Muscle layer of colon (tissue), 2 donors: ENCODE data around the gene TCEAL5.
"Not testable (repeated sequence)": the region's sequence is repeated elsewhere in the genome, so short reads cannot be mapped to it uniquely, and the experiment has no call there.

Experiments used
- H3K27ac ChIP-seq: one replicate; pipeline ENCODE4 v1.7.0; 2013; ENCODE audit warnings: low read depth, mild to moderate bottlenecking, low read length, moderate library complexity
- H3K27me3 ChIP-seq, 2 donors: one replicate each; pipeline ENCODE4 v1.7.0; 2013; ENCODE audit warnings: low read length in 2 of 2, mild to moderate bottlenecking in 2 of 2; ENCODE audit not compliant: insufficient read depth in 2 of 2, control insufficient read depth in 1 of 2
- H3K36me3 ChIP-seq: one replicate; pipeline ENCODE4 v1.7.0; 2013; ENCODE audit warnings: mild to moderate bottlenecking, low read length; ENCODE audit not compliant: insufficient read depth
- H3K4me1 ChIP-seq: one replicate; pipeline ENCODE4 v1.7.0; 2013; ENCODE audit warnings: mild to moderate bottlenecking, low read length; ENCODE audit not compliant: insufficient read depth
- H3K4me3 ChIP-seq, 2 donors: one replicate each; pipeline ENCODE4 v1.7.0; 2013; ENCODE audit warnings: low read length in 2 of 2, low read depth in 1 of 2, mild to moderate bottlenecking in 1 of 2, moderate library complexity in 1 of 2
- H3K9ac ChIP-seq: one replicate; pipeline ENCODE4 v1.7.0; 2013; ENCODE audit warnings: low read length
- H3K9me3 ChIP-seq: one replicate; pipeline ENCODE4 v1.7.0; 2013; ENCODE audit warnings: mild to moderate bottlenecking, low read length
- donor health status: abdominal sarcoma.
- donor health status: Adenocarcinoma of cecum.

TCEAL5 gene, protein sequence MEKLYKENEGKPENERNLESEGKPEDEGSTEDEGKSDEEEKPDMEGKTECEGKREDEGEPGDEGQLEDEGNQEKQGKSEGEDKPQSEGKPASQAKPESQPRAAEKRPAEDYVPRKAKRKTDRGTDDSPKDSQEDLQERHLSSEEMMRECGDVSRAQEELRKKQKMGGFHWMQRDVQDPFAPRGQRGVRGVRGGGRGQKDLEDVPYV

DNA sequence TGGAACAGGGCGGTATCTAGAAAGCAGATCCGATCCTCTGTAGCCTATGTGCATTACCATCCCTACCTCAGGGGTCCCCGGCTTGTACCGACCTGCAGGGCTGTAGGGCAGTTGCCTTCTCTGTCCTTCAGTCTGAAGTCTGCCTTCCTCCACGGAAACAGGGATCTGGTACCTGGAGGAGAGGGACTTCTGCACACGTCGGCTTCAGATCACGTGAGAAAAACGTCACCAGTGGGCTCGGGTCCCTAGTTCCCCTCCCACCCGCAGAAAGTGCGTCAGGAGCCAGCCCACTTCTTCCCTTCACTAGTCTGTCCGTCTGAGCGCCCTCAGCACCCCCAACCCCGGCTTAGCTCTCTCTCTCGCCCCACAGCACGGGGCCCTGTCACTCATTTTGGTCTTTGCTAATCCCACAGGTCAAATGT is at the start of gene TCEAL5:
TSS of gene TCEAL5 (minus strand) at position 170 of the 422 bp plus-strand sequence. CDS start 2,187 bp downstream, outside the sequence.
- Histone ChIP-seq H3K27me3 (peaks cover 16 to 20% of the 10 kb centered on the region in 2 donors), H3K9ac (no peak within 1 kb of the TSS), H3K27ac (no peak within 1 kb of the TSS), H3K4me1 (no peaks in the 10 kb centered on the region), H3K36me3 (no peaks in the 10 kb centered on the region), H3K4me3 (peak within 1 kb of the TSS in 1 of 2 donors; percentile 16), H3K9me3 (no peaks in the 10 kb centered on the region)

DNA sequence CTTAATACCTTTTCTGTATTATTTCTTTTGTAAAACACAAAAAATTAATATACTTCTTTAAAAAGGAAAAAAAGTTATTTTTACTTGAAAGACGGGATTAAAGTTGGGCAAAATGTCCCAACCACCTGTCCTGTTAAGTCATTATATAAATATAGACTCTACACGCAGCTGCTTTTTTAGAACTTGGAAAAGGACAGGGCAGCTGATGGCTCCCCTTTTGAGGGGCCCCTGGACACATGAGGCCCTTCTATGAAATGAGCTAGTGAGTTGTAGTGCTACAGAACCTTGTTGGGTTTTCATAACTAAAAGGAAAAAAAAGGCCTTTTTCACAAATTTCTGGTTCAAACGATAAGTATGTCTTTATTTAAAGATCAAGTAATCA is 34.8 kb upstream of the TCEAL5 start:
- H3K9me3 ChIP-seq: no peaks in the 10 kb centered on the region
- no peak overlapping the region for H3K9ac ChIP-seq
- peaks cover 5 to 16% of the 10 kb centered on the region in 2 donors for H3K27me3 ChIP-seq
- no peak overlapping the region for H3K27ac ChIP-seq
- no peak overlapping the region for H3K4me3 ChIP-seq
- no peaks in the 10 kb centered on the region for H3K36me3 ChIP-seq
- no peaks in the 10 kb centered on the region for H3K4me1 ChIP-seq

DNA sequence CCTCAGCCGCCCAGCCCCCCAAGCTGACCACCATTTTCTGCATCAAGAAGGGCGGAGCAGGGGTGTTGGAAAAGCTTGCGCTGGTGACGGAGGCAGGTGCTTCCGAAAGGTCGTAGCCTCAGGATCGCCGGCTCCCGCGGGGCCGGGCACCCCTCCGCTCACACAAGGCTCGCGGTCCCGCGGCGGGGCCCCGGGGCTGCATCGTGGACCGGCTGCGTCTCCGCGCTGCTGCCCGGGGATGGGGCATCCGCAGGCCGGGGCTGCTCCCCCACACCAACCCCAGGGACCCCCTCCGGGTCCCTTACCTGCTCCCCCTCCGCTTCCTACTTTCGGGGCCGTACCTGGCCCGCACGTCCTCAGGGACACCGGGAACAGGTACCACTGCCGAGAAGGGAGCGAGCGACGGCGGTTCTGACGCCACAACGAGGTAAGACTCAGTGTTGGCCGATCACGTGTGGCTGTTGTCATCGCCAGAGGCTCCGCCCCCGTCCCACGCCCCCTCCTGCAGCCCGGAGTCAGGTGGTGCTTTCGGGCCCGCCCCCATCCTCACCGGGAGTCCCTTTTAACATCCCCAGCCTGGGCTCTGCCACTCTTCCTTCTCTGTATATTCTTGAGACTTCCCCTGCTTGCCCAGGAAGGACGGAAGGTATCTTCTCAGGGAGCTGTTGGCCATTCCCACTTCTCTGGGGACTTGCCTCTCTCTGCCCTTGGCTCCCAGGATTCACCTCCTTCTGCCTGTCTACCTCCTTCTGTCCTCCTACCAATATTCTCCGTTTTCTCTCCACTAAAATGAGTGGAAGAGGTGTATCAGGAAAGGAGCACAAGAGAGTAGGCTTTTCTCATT is 34.2 kb upstream of the TCEAL5 start, which contains the start of gene BEX2:
TSS of gene BEX2 (minus strand) at position 436 of the 844 bp plus-strand sequence. CDS start 1,014 bp downstream, outside the sequence.
- no peaks in the 10 kb centered on the region for H3K4me1 ChIP-seq
- no peak within 1 kb of the TSS for H3K9ac ChIP-seq
- H3K36me3 ChIP-seq: no peaks in the 10 kb centered on the region
- peaks cover 5 to 16% of the 10 kb centered on the region in 2 donors for H3K27me3 ChIP-seq
- no peaks in the 10 kb centered on the region for H3K9me3 ChIP-seq
- H3K4me3 ChIP-seq: peak within 1 kb of the TSS; percentile 37 to 59
- no peak within 1 kb of the TSS for H3K27ac ChIP-seq

DNA sequence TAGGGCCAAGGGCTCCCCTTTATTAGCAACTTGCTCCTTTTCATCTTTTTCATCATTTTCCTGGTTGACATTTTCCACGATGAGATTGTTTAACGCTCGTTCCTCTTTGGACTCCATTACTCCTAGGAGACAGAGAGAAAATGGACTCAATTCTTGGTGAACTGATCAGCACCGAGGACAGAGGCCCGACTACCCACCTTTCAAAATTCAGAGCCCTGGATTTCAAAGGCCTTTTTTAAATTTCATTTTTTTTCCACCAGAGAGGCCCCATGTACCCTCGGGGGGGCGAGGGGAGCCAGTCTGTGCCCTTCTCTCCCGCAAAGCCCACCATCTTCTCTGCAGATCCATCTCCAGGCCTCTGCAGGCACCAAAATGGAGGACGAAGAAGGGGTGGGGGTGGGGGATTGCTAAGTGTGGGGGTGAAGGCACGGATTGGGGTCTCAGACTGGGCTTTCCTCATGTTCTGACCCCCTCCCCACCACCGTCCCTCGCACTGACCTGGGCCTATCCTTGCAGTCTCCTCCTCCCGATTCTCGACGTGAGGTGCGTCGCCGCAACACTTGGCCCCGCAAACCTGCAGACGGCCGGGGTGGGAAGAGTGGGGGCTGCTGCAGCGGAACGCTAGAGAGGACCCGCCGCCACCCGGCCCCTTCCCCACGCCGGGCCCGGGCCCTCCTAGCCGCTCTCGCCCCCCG is 33.5 kb upstream of the TCEAL5 start:
- H3K27ac ChIP-seq: no peak overlapping the region
- H3K9me3 ChIP-seq: no peaks in the 10 kb centered on the region
- no peaks in the 10 kb centered on the region for H3K36me3 ChIP-seq
- peaks cover 5 to 16% of the 10 kb centered on the region in 2 donors for H3K27me3 ChIP-seq
- no peak overlapping the region for H3K9ac ChIP-seq
- no peaks in the 10 kb centered on the region for H3K4me1 ChIP-seq
- H3K4me3 ChIP-seq: peak overlapping the region in 1 of 2 donors; percentile 59

DNA sequence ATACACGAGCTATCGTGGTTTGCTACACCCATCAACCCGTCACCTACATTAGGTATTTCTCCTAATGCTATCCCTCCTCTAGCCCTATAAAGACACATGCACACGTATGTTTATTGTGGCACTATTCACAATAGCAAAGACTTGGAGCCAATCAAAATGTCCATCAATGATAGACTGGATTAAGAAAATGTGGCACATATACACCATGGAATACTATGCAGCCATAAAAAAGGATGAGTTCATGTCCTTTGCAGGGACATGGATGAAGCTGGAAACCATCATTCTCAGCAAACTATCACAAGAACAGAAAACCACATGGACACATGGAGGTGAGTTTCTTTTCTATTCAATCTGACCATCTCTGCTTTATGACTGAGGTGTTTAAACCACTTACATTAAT is 29.1 kb upstream of the TCEAL5 start:
- not testable (repeated sequence) for H3K36me3 ChIP-seq, H3K4me3 ChIP-seq, H3K9me3 ChIP-seq, H3K27ac ChIP-seq, H3K4me1 ChIP-seq, H3K9ac ChIP-seq, H3K27me3 ChIP-seq

DNA sequence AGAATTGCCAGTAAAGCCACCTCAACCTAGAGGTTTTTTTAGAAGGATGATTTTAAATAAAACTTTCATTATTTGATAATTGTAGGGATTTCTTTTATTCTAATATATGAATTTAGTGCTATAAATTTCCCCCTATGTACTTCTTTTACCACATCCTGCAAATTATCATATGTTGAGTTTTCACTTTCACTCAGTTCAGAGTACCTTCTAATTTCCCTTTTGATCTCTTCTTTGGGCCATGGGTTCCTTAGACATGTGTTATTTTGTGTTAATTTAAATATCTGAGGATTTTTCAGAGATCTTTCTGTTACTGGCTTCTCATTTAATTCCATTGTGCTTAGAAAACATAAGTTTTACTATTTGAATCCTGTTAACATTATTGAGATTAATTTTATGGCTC is 28.2 kb upstream of the TCEAL5 start:
- no peak overlapping the region for H3K9ac ChIP-seq
- H3K27me3 ChIP-seq: peaks cover 0 to 5% of the 10 kb centered on the region in 2 donors
- H3K4me3 ChIP-seq: no peak overlapping the region
- H3K4me1 ChIP-seq: no peaks in the 10 kb centered on the region
- H3K27ac ChIP-seq: no peak overlapping the region
- no peaks in the 10 kb centered on the region for H3K36me3 ChIP-seq
- no peaks in the 10 kb centered on the region for H3K9me3 ChIP-seq

DNA sequence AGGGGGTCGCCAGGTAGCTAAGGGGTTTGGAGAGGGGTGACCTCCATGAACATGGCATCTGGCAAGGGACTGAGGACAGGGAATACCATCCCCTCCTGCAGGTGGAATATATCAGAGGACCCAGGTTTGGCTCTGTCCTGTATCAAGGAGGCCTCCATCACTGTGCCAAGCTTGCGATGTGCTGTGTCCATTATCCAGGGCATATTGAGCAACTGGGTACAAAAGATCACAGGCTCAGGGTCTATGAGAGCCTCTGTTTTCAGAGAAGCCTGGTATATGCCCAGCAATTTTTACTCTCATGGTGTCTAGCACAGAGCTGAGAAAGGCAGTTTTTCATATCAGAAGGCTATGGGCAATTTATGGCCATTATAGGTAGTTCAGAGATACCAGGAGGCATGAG is 16.6 kb upstream of the TCEAL5 start:
- H3K9me3 ChIP-seq: no peaks in the 10 kb centered on the region
- no peak overlapping the region for H3K27ac ChIP-seq

DNA sequence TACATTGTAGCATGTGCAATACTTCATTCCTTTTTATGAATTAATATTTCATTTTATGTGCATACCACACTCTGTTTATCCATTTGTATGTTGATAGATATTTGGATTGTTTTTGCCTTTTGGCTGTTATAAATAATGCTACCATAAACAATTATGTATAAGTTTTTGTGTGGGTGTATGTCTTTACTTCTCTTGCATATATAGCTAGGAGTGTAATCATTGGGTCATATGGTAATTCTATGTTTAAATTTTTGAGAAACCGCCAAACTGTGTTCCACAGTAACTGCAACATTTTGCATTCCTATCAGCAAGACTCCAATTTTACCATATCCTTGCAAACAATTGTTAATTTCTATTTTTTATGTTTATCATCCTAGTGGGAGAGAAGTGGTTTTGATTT is 3.1 kb upstream of the TCEAL5 start:
- Histone ChIP-seq H3K27me3 (peaks cover 17 to 20% of the 10 kb centered on the region in 2 donors), H3K4me1 (no peaks in the 10 kb centered on the region)

More for the DNA sequence above, 16.6 kb upstream of the TCEAL5 start:
- H3K36me3 ChIP-seq: no peaks in the 10 kb centered on the region
- H3K9ac ChIP-seq: no peak overlapping the region
- H3K27me3 ChIP-seq: no peaks in the 10 kb centered on the region
- no peak overlapping the region for H3K4me3 ChIP-seq
- H3K4me1 ChIP-seq: no peaks in the 10 kb centered on the region

DNA sequence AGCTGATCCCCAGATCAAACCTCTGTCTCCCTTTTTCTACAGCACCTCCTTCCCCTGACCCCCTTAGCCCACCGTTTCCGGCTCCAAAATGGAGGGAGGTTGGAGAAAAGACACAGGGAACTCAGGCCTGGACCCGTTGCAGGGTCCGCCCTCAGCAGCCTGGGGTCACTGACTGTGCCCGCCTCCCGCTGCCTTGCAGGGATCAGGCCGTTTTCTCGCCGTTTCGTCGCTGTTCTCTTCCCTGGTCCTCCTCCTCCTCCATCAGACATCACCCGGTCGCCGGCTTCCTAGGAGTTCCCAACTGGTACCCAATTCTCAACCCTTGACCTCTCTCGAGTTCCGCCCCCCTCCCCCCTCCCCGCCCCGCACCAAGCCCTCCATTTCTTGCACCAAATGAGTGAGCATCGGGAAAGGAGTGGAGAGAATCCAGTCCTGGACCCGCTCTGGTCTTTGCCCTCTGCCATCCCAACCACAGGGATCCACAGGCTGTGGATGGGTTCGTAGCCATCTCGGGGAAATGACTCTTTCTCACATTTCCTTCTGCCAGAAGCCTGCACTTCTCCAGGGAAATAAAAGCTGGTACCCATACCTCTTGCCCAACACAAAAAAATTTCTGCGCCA is 493 bp downstream of the TCEAL5 start:
- Histone ChIP-seq H3K27me3 (peaks cover 13 to 16% of the 10 kb centered on the region in 2 donors), H3K9me3 (no peaks in the 10 kb centered on the region), H3K4me1 (no peaks in the 10 kb centered on the region), H3K36me3 (no peaks in the 10 kb centered on the region), H3K27ac (no peak overlapping the region), H3K9ac (no peak overlapping the region), H3K4me3 (peak overlapping the region in 1 of 2 donors; percentile 16)

More for the DNA sequence above, 3.1 kb upstream of the TCEAL5 start:
- Histone ChIP-seq H3K4me3 (no peak overlapping the region), H3K9me3 (no peaks in the 10 kb centered on the region), H3K27ac (no peak overlapping the region), H3K9ac (no peak overlapping the region), H3K36me3 (no peaks in the 10 kb centered on the region)

DNA sequence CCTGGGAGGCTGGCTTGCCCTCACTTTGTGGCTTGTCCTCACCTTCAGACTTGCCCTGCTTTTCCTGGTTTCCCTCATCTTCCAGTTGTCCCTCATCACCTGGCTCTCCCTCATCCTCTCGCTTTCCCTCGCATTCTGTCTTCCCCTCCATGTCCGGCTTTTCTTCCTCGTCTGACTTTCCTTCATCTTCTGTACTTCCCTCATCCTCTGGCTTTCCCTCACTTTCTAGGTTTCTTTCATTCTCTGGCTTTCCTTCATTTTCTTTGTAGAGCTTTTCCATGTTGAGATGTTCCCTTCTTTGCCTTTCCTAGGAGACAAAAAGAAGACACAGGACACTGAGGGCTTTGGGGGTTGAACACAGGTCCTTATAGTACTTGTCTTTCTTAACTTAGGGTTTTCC is 2.3 kb downstream of the TCEAL5 start:
- peaks cover 13 to 16% of the 10 kb centered on the region in 2 donors for H3K27me3 ChIP-seq
- no peaks in the 10 kb centered on the region for H3K36me3 ChIP-seq
- H3K9ac ChIP-seq: no peak overlapping the region
- H3K4me1 ChIP-seq: no peaks in the 10 kb centered on the region
- H3K9me3 ChIP-seq: no peaks in the 10 kb centered on the region
- H3K4me3 ChIP-seq: no peak overlapping the region
- H3K27ac ChIP-seq: no peak overlapping the region

DNA sequence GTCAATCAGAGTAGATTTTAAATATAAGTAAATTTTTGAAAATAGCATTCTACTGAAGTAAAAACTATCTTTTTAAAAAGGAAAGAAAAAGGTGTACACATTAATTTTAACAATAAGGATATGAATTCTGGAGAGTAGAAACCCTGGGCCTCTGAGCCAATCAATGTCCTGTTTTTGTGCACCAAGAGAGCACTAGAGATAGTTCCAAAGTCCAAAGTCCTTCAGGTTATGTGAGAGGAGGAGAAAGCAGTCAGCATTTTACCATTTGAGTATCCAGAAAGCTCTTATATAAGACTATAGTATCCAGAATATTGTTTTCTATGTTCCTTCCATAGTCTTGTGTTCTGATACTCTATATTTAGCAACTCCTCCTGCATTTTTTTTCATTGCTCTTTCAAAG is 18.3 kb downstream of the TCEAL5 start:
- H3K27ac ChIP-seq: no peak overlapping the region
- H3K27me3 ChIP-seq: no peaks in the 10 kb centered on the region
- no peaks in the 10 kb centered on the region for H3K4me1 ChIP-seq
- H3K9ac ChIP-seq: no peak overlapping the region
- no peaks in the 10 kb centered on the region for H3K9me3 ChIP-seq
- H3K36me3 ChIP-seq: no peaks in the 10 kb centered on the region
- H3K4me3 ChIP-seq: no peak overlapping the region
